Measurements from ENCODE around the gene OTOS.

Gene OTOS

DNA sequence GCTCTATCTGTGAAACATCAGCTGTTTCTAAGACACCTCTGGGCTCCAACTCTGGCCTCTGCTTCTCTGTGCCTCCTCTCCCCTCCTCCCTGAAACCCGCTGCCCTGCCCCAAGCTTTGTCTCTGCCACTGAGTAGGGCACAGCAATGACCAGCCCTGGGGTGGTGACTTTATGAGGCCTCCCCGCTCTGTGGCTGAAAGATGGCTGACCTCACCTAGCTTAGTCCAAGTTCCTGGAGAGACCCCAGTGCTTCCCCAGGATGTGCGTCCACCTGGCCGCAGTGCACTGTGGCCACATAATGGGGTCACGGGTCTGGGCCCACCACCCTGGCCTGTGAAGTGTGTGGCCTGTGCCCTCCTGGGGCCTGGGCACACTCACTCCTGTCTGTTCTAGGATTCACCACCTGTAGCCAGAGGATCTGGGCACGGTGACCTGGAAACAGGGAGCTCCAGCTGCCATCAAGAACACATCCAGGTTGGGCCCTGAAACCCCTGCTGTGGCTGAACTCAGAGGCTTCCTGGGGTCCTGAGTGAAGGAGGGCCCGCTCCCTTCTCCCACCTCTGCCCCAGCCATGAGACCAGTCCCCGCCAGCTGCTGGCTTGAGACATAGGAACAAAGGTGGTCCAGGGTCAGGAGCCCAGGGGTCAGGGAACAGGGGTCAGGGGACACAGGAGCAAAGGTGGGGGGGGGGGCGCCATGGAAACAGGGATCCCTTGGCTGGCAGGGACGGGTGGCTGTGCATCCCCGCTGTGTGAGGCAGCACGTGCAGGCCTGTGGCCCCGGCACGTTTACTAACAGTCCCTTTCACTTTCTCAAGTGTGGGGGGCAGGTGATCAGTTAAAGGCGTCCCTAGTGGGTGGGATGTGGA, 29.3 kb upstream of the OTOS start:
- POLR2A ChIA-PET: no interaction called here
- DNase-seq (ENCODE audit: extremely low spot score): no peak
- CTCF ChIA-PET: no interaction called here
- TF ChIP-seq SUZ12 (IDR thresholded peaks at IDR 0.05) (no peak), L3MBTL2 (conservative IDR thresholded peaks at IDR 0.05) (no peak), ZNF384 (IDR thresholded peaks at IDR 0.05) (no peak), NFRKB (IDR thresholded peaks at IDR 0.05) (no peak), HDGF (IDR thresholded peaks at IDR 0.05; ENCODE audit: borderline replicate concordance) (no peak), ARNT (IDR thresholded peaks at IDR 0.05) (no peak), LEF1 (IDR thresholded peaks at IDR 0.05; ENCODE audit: borderline replicate concordance) (no peak), CTBP1 (IDR thresholded peaks at IDR 0.05; ENCODE audit: borderline replicate concordance) (no peak), FOXM1 (IDR thresholded peaks at IDR 0.05; ENCODE audit: borderline replicate concordance) (no peak), FOXA1 (IDR thresholded peaks at IDR 0.05) (no peak), TARDBP (IDR thresholded peaks at IDR 0.05) (no peak)
- TF ChIP-seq, protein P1, sequence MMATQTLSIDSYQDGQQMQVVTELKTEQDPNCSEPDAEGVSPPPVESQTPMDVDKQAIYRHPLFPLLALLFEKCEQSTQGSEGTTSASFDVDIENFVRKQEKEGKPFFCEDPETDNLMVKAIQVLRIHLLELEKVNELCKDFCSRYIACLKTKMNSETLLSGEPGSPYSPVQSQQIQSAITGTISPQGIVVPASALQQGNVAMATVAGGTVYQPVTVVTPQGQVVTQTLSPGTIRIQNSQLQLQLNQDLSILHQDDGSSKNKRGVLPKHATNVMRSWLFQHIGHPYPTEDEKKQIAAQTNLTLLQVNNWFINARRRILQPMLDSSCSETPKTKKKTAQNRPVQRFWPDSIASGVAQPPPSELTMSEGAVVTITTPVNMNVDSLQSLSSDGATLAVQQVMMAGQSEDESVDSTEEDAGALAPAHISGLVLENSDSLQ (IDR thresholded peaks at IDR 0.05): no peak

DNA sequence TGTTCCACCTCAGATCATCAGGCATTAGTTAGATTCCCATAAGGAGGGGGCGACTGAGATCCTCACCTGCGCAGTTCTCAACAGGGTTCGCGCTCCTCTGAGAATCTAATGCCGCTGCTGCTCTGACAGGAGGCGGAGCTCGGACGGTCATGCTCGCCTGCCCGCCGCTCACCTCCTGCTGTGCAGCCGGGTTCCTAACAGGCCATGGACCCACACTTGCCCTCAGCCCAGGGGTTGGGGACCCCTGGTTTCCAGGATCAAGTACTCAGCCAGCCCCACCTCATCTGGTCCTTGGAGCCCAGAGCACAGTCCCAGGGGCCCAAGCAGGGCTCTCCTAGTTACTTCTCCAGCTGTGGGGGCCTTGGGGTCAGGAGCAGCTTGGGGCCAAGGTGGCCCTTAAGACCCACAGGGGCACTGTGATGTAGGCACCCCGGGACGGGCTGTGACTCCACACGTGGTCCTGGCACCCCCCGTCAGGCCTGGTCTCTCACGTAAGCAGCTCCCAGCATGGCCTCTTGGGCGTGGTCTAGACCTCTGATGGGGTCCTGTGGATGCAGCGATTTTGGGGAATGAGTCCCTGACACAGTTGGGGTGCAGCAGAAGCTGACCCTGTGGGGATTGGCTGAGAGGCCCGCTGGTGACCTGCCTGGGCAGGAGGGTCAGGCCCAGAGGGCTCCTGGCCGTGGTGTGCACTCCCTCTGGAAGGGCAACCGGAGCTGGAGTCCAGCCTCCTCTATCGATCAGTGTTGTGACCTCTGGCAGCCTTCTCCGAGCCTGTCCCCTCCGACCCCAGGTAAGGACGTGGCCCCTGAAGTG, 28.3 kb upstream of the OTOS start:
- ChIA-PET POLR2A (no interaction called here), CTCF (no interaction called here)
- TF ChIP-seq HDGF (IDR thresholded peaks at IDR 0.05; ENCODE audit: borderline replicate concordance) (no peak), FOXK2 (IDR thresholded peaks at IDR 0.05) (no peak), TARDBP (IDR thresholded peaks at IDR 0.05) (no peak), SP1 (IDR thresholded peaks at IDR 0.05) (no peak), ELF4 (IDR thresholded peaks at IDR 0.05) (no peak), NFRKB (IDR thresholded peaks at IDR 0.05) (no peak), CTBP1 (IDR thresholded peaks at IDR 0.05; ENCODE audit: borderline replicate concordance) (no peak), FOXM1 (IDR thresholded peaks at IDR 0.05; ENCODE audit: borderline replicate concordance) (no peak), ARNT (IDR thresholded peaks at IDR 0.05) (no peak), L3MBTL2 (conservative IDR thresholded peaks at IDR 0.05) (no peak), BHLHE40 (IDR thresholded peaks at IDR 0.05; ENCODE audit: borderline replicate concordance) (no peak), LEF1 (IDR thresholded peaks at IDR 0.05; ENCODE audit: borderline replicate concordance) (no peak), FOXA1 (IDR thresholded peaks at IDR 0.05) (no peak), ZNF384 (IDR thresholded peaks at IDR 0.05) (no peak), SUZ12 (IDR thresholded peaks at IDR 0.05) (no peak)
- TF ChIP-seq, protein P1 (IDR thresholded peaks at IDR 0.05): no peak
- no peak for DNase-seq (ENCODE audit: extremely low spot score)

DNA sequence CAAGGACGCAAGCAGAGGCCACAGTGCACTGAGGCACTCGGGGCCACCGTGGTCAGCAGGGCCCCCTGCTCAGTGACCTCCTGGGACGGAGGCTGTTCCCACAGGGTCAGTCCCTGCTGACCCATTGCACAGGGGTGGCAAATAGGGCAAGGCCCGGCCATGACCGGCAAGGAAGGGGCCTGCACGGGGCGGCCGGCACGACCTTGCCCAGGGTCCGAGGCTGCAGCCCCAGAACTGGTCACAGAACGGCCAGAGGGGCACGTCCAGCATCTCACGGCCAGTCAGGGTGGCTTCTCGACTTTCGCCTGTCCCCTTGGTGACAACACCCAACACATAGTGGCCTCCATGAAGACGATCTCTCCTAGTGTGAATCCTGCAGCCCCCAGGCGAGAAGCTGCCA, 27.6 kb upstream of the OTOS start:
- POLR2A ChIA-PET: no interaction called here
- DNase-seq (ENCODE audit: extremely low spot score): no peak
- TF ChIP-seq, protein P1 (IDR thresholded peaks at IDR 0.05): no peak
- TF ChIP-seq SUZ12 (IDR thresholded peaks at IDR 0.05): no peak
- TF ChIP-seq LEF1 (IDR thresholded peaks at IDR 0.05; ENCODE audit: borderline replicate concordance): no peak
- TF ChIP-seq ZNF384 (IDR thresholded peaks at IDR 0.05): no peak
- no peak for TF ChIP-seq FOXK2 (IDR thresholded peaks at IDR 0.05)
- no peak for TF ChIP-seq BHLHE40 (IDR thresholded peaks at IDR 0.05; ENCODE audit: borderline replicate concordance)
- TF ChIP-seq ARNT (IDR thresholded peaks at IDR 0.05): no peak
- TF ChIP-seq FOXA1 (IDR thresholded peaks at IDR 0.05): no peak
- no peak for TF ChIP-seq L3MBTL2 (conservative IDR thresholded peaks at IDR 0.05)
- no peak for TF ChIP-seq FOXM1 (IDR thresholded peaks at IDR 0.05; ENCODE audit: borderline replicate concordance)
- TF ChIP-seq ELF4 (IDR thresholded peaks at IDR 0.05): no peak
- no peak for TF ChIP-seq SP1 (IDR thresholded peaks at IDR 0.05)
- TF ChIP-seq TARDBP (IDR thresholded peaks at IDR 0.05): no peak
- no peak for TF ChIP-seq NFRKB (IDR thresholded peaks at IDR 0.05)
- TF ChIP-seq HDGF (IDR thresholded peaks at IDR 0.05; ENCODE audit: borderline replicate concordance): no peak
- TF ChIP-seq CTBP1 (IDR thresholded peaks at IDR 0.05; ENCODE audit: borderline replicate concordance): no peak
- CTCF ChIA-PET: no interaction called here

DNA sequence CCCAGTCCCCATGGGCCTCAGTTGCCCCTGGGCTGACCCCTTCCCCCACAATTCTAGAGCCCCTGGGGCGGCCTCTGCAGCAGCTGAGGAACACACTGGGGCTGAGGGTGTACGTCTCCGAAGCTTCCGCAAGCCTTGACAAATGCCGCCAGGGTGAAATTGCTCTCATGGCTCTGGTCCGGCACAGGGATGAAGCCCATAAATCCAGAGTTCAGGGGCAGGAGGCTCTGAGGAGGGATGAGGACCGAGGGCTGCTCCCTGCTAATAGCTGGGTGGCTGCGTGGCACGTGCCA, 27.1 kb upstream of the OTOS start:
- ChIA-PET POLR2A (no interaction called here), CTCF (no interaction called here)
- no peak for TF ChIP-seq TARDBP (IDR thresholded peaks at IDR 0.05)
- TF ChIP-seq LEF1 (IDR thresholded peaks at IDR 0.05; ENCODE audit: borderline replicate concordance): no peak
- no peak for TF ChIP-seq FOXK2 (IDR thresholded peaks at IDR 0.05)
- no peak for TF ChIP-seq FOXA1 (IDR thresholded peaks at IDR 0.05)
- TF ChIP-seq ARNT (IDR thresholded peaks at IDR 0.05): no peak
- no peak for TF ChIP-seq FOXM1 (IDR thresholded peaks at IDR 0.05; ENCODE audit: borderline replicate concordance)
- TF ChIP-seq HDGF (IDR thresholded peaks at IDR 0.05; ENCODE audit: borderline replicate concordance): no peak
- TF ChIP-seq ELF4 (IDR thresholded peaks at IDR 0.05): no peak
- TF ChIP-seq L3MBTL2 (conservative IDR thresholded peaks at IDR 0.05): no peak
- TF ChIP-seq SUZ12 (IDR thresholded peaks at IDR 0.05): no peak
- TF ChIP-seq ZNF384 (IDR thresholded peaks at IDR 0.05): no peak
- no peak for DNase-seq (ENCODE audit: extremely low spot score)

DNA sequence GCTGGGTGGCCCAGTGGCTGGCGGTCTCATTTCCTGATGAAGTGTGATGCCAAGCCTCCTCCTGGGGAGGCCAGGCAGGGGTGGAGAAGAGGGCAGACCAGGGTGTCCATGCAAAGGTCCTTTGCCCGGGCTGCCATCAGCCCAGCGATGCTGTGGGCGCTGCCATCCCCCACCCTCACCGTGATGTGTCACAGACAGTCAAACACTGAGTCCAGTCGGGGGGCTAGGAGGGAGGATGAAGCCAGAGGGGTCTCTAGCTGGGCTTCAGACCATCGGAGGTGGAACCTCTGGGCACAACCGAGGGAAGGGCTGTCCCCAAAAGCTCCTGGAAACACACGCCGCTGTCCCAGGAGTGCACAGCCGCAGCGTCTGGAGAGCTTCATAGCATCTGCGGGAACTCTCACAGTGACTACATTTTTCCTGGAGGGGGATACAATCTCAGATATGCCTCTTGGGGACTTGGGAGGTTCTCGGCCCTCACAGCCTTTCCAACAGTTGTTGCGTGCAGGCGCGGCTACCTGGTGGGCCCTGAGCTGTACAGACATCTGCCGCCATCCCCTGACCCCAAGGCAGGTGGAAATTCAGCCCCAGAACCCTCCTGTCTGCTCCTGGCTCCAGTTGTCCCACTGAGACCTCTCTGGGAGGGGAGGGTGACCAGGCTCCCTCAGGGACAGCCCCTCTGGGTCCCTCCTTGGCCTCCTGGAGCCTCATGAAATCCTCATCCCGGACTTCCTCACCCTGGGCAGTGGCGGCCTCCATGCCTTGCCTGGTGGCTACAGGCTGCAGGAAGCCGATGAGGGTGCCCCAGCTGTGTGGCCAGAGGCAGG, 26.5 kb upstream of the OTOS start:
- TF ChIP-seq NFRKB (IDR thresholded peaks at IDR 0.05) (no peak), CTBP1 (IDR thresholded peaks at IDR 0.05; ENCODE audit: borderline replicate concordance) (no peak), SP1 (IDR thresholded peaks at IDR 0.05) (no peak), LEF1 (IDR thresholded peaks at IDR 0.05; ENCODE audit: borderline replicate concordance) (no peak)
- TF ChIP-seq, protein P1 (IDR thresholded peaks at IDR 0.05): no peak
- POLR2A ChIA-PET: no interaction called here
- CTCF ChIA-PET: no interaction called here
- no peak for DNase-seq (ENCODE audit: extremely low spot score)

All from HEK293T (cell line).